GM10266 (cell line): ENCODE data around the gene SIX1.
A peak's percentile ranks its signal among the peaks of the same experiment; 100 is the strongest.

Experiments
- DNase-seq: peaks from one replicate; pipeline ENCODE4 v3.0.0; 2012; ENCODE audit errors: extremely low spot score
- TF ChIP-seq, protein P1 (sequence below): IDR thresholded peaks from 2 replicates; pipeline ENCODE4 v1.5.1; 2012; ENCODE audit warnings: mild to moderate bottlenecking, low read depth; ENCODE audit not compliant: control insufficient read depth, insufficient read depth; ENCODE audit errors: missing control alignments

The SIX1 gene

DNA sequence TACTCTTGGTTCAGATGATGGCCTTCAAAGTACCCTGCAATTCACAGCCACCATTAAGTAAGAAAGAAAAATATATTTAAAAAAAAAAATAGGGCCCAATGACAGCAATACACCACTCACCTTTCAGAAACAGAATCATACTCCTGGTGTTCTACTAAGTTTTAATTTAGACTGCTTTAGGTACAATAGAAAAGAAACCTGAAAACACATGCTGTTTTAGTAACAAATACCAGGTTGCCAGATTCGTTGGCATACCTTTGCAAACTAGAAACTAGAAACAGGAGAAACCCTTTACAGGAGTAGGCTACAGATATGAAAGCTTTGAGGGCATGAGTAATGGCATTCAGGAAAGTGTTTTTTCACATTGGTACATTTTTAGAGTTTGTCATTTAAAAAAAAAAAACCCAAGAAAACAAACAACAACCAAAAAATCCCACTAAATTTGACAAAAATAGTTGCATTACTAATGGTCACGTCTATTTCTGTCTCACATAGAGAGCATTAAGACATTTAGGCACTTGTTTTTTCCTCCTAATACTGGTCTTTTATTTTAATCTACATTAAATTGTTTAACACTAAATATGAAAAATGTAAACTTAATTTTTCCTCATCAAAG is 4.0 kb downstream of the SIX1 start:
- TF ChIP-seq, protein P1, sequence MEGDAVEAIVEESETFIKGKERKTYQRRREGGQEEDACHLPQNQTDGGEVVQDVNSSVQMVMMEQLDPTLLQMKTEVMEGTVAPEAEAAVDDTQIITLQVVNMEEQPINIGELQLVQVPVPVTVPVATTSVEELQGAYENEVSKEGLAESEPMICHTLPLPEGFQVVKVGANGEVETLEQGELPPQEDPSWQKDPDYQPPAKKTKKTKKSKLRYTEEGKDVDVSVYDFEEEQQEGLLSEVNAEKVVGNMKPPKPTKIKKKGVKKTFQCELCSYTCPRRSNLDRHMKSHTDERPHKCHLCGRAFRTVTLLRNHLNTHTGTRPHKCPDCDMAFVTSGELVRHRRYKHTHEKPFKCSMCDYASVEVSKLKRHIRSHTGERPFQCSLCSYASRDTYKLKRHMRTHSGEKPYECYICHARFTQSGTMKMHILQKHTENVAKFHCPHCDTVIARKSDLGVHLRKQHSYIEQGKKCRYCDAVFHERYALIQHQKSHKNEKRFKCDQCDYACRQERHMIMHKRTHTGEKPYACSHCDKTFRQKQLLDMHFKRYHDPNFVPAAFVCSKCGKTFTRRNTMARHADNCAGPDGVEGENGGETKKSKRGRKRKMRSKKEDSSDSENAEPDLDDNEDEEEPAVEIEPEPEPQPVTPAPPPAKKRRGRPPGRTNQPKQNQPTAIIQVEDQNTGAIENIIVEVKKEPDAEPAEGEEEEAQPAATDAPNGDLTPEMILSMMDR: no peak
- peak; percentile 24 for DNase-seq

DNA sequence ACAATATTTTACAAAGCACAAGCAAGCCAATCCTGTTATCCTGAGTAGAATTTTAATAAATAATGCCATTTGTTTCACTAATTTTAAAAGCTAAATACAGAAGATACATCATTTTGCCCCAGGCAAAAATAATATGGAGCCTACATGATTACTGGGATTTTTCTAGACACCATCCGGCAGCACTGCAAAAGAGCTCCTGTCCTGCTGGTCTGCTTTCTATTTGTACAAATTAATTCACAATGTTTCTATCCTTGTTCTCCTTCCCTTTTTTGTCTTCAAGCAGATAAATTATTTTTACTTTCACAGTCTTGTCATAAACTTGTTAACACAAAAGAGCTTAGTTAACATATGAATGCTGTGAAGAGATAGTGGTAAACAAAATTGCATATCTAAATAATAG is 4.6 kb downstream of the SIX1 start:
- DNase-seq: no peak
- TF ChIP-seq, protein P1: no peak

DNA sequence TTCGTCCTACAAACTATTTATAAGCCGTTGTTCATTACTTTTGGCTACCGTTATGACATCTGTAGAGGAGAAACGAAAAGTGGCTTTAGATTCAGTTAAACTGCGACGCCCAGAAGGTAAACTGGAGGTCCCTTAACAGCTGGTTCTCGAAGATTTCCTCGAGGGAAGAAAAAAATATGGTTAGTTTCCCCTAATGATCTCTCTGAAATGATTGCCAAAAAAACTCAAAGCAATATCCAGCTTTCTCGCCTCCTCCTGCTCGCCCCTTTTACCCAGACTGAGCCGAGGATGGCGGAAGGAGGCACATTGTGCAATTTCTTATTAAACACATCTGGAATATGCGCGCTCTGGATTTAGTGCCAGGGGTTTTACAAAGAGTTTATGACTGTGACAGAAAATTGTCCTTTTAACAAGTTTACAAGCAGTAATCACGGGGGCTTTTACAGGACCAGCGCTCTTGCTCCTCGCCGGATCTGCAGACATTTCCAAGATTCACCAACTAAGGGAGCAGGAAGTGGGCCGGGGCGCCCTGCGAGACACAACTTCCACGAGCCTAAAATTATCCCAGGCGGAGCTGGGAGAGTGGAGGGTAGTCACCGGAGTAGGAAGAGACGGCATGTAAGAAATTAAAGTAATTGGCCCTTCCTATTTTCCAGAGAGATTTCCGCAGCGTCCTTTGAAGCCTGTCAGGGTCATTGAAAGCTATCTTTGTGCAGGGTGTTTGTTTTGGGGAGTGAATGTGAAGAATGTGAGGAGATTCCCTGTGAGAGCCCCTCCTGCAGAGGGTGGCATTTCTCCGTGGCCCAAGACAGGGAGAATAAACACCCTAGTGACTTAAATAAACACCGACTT is 5.6 kb downstream of the SIX1 start:
- DNase-seq: no peak

DNA sequence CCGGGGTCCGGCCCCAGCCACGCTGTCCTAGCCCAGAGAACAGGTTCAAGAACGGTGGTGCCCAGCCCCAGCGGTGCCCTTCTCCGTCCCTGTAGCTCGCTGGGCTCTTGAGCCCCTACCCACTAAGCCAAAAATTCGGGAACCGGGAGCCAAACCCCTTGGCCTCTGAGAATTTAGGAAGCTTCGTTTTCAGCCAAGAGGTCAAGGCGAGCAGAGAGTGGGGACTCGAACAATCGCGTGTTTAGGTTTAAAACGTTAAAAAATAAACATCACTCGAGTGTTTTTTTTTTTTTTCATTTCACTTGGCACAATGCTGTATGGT is 6.2 kb downstream of the SIX1 start:
- DNase-seq: no peak
- TF ChIP-seq, protein P1: no peak

More for the DNA sequence above, 5.6 kb downstream of the SIX1 start:
- TF ChIP-seq, protein P1: no peak

DNA sequence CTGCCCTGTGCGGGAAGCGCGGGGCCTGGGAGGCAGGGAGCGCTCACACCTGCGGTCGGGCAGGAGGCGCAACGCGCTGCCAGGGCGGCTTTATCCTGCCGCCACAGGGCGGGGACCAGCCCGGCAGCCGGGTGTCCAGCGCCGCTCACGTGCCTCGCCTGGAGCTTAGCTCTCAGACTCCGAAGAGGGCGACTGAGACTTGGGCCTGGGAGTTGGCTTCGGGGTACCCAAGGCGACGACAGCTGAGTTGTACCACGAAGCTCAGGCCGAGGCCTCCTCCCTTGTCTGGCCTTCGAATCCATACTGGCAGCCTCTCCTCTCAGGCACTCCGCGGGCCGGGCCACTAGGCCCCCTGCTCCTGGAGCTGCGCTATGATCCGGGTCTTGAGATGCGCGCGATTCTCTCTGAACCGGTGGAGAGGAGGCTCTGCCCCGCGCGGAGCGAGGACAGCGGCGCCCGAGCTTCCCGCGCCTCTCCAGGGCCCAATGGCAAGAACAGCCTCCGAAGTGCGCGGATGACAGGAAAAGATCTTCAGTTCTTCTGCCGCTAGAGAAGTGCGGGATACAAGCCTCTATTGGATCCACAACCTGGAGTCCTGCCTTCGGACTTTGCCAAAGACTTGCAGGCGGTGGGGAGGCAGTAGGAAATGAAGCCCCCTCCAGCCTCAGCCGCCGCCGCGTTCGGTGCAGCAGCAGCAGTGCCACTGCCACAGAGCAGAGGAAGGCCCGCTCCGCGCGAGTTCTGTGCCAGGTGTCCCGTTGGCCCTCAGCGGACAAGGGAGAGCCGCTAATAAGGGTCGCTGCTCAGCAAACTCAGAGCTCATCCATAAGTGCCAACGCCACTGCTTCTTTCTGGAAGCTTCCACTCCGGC is 6.8 kb downstream of the SIX1 start:
- TF ChIP-seq, protein P1: no peak
- no peak for DNase-seq

DNA sequence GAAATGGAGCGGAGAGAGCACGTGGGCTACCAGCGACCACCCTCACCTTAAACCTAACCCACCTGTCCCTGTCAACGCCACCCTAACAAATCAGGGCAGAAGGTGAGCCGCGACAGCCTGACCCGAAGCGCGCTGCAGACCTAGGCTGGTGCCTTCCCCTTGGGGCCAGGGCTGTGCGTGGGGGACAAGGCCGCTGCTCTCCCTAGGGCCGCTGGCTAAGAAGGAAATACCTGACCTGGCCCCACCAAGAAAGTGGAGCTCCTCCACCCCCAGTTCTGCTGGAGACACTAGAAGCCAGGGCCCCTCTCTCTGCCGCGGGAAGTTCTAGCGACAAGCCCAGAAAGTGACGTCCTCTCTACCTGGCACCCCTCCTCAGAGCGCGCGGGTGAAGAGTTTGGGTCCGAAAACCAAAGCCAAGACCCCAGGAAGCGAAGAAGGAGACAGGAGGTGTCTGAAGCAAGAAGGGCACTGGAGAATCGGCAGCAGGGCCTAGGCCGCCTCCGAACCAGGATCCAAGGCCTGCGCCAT is 7.5 kb downstream of the SIX1 start:
- no peak for DNase-seq
- TF ChIP-seq, protein P1: no peak
